ENCODE results near the gene USP30.
"Not testable (repeated sequence)": the region's sequence is repeated elsewhere in the genome, so short reads cannot be mapped to it uniquely, and the experiment has no call there.

USP30 gene, protein sequence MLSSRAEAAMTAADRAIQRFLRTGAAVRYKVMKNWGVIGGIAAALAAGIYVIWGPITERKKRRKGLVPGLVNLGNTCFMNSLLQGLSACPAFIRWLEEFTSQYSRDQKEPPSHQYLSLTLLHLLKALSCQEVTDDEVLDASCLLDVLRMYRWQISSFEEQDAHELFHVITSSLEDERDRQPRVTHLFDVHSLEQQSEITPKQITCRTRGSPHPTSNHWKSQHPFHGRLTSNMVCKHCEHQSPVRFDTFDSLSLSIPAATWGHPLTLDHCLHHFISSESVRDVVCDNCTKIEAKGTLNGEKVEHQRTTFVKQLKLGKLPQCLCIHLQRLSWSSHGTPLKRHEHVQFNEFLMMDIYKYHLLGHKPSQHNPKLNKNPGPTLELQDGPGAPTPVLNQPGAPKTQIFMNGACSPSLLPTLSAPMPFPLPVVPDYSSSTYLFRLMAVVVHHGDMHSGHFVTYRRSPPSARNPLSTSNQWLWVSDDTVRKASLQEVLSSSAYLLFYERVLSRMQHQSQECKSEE

DNA sequence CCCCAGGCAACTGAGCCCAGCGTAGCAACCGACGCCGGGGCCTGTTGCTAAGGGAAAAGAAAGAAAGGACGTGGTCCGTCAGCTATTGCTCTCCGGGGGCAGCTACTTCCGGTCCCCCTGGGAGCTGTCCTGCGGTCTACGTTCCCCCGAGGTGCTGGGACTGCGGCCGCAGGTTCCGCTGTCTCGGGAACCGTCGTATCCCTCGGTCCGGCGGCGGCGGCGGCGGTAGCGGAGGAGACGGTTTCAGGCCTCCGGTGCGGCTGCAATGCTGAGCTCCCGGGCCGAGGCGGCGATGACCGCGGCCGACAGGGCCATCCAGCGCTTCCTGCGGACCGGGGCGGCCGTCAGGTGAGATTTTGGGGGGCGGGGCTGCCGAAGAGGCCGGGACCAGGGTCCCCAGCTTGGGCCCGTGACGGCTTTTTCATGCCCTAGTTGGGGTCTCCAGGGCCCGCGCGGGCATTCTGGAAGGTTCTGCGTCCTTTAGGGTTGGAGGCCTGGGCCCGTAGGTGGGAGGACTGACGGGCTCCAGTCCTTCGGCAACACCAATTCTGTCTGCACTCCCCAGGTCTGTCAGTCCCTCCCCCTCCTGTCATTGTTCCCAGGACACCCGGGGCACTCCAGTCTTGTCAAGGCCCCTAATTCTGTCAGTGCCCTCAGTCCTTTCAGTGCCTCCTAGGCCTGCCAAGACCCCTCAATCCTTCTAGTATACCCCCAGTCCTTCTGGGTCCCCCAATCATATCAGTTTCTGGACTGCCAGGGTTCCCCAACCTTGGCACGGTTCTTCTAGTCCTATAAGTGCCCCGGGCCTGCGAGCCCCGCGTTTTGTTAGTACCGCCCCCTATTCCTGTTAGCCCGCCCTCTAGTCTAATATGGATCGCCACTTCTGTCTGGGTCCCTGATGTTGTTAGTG, at the start of gene USP30:
Gene USP30 (plus strand): TSS at position 163 of the 910 bp plus-strand sequence. CDS start 103 bp downstream, at position 266.
- DNase-seq = peak; percentile 83

DNA sequence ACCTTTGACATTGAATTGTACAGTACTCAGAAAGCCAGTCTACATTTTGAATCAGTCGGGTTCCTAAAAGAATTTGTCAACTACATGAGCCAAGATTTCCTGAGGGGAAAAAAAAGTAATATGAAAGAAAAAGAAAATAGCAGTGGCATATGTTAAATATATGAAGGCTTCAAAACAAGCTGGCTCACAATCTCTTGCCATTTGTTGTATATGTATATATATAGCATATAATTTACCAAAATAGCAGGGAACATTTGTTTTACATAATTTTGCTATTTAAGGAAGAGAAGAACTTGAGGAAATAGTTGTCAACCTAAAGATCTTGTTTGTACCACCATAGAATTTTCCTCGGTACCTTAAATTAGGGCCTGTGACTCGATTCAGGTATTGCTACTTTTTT, 48.4 kb upstream of the USP30 start:
- no peak for DNase-seq

DNA sequence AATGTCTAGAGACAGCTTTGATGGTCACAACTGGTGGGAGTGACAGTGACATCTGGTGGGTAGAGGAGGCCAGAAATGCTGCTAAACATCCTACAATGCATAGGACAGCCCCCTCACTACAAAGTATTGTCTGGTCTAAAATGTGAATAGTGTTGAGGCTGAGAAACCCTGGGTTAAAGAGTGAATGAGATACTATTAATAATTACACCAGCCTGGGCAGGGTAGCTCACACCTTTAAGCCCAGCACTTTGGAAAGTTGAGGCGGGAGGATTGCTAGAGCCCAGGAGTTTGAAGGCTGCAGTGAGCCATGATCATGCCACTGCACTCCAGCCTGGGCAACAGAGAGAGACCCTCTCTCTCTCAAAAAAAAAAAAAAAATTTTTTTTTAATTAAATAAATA, 42.6 kb upstream of the USP30 start:
- no peak for DNase-seq

DNA sequence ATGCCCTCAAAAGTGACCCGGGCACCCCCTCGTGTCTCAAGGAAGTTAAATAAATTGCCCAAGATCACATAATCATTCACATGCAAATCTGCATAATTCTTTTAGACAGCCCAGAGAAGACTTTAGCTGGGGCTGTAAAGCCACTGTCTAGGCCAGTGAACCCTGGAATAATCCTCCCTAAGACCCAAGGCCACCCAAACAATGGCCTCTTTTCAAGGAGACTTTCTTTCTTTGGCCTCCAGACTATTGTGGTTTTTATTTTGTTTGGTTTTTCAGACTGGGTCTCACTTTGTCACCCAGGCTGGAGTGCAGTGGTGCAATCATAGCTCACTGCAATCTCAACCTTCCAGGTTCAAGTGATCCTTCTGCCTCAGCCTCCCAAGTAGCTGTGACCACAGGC, 42.1 kb upstream of the USP30 start:
- no peak for DNase-seq

DNA sequence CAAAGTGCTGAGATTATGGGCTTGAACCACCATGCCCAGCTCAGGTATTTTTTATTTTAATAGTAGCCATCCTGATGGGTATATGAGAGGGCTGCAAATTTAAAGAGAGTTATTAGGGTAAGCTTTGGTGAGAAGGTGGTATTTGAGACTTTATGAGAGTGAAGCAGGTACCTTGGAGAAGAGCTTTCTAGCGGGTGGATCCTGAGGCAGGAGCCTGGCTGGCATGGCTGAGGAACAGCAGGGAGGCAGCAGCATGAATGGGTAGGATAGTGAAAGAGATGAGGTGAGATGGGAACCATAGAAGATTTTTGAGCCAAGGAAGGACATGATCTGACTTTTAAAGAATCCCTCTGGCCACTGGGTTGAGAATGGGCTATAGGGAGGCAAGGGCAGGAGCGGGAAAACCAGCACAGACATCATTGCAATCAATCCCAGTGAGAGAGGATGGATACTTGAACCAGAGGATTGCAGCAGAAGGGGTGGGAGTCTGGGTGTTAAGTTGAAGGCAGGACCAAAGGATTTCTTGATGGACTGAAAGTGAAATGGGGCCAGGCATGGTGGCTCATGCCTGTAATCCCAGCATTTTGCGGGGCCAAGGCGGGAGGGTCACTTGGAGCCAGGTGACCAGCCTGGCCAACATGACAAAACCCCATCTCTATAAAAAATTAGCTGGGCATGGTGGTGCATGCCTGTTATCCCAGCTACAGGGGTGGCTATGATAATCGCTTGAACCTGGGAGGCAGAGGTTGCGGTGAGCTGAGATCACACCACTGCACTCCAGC, 37.2 kb upstream of the USP30 start:
- DNase-seq = no peak

DNA sequence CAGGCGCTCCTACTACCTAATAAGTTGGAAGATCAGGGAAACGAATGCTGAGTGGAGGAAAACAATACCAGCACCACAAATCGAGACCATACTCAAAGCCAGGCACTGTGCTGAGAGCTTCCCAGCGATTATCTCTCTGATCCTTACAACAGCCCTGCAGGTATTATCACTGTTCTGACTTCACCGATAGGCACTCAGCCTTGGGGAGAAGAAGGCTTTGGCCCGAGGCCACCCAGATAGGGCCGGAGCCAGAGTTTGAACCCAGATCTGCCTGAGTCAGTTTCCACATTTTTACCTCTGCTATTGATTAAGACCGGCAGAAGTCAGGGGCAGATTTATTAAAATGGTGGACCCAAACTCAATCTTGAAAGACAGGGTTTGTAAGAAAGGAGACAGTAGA, 36.4 kb upstream of the USP30 start:
- DNase-seq = no peak

DNA sequence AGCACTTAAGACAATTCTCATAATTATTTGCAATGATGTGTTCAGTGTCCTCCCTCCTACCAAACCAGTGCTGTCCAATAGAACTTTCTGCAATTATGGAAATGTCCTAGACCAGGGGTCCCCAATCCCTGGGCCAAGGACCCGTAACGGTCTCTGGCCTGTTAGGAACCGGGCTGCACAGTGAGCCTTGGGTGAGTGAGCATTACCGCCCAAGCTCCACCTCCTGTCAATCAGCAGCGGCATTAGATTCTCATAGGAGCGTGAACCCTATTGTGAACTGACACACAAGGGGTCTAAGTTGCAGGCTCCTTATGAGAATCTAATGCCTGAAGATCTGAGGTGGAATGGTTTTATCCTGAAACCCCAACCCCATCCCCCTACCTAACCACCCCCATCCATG, 35.4 kb upstream of the USP30 start:
- DNase-seq = no peak

DNA sequence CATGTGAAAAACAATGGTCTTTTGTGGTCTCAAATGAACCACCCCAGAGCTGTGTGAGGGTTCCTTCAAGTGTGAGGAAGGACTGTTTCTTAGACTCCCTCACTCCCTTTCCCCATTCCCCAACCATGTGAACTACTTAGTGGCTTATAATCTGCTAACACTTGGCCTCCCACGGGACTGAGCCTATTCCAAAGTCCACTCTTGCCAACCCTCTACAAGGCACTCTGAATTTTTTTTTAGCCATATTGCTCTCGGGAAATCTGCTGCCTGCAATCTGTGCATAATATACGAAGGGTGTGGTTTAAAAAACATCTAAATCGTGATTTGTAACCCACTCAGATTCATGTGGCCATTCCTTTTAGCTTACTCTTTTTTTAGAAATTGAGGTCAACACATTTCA, 34.1 kb upstream of the USP30 start:
- no peak for DNase-seq

DNA sequence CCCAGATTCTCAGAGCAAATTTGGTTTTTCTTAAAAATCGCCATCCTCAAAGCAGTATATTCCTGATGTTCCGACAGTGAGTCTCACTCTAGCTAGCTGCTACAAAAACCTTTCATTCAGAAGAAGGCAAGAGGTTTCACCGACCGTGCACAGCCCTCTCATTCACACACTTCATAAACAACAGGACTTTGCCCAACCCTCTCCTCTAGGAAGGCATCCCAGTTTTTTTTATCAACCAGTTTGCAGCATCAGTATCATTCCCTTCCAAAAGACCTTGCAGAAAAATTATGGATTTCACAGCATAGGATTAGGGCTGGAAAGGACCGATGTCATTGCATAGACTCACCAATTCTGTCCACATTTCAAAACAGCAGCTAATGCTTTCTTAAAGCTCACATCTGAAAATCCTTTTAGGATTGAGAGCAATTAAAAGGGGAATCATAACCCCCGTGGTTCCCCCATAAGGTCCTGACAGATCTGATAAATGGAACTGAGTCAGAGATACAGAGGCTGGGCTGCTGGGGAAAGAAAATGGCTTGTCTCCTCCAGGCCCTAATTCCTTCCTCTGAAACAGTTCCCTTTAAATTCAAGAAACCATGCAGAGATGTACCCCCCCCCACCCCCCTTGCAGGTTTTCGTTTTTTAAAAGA, 32.1 kb upstream of the USP30 start:
- DNase-seq = peak; percentile 56

DNA sequence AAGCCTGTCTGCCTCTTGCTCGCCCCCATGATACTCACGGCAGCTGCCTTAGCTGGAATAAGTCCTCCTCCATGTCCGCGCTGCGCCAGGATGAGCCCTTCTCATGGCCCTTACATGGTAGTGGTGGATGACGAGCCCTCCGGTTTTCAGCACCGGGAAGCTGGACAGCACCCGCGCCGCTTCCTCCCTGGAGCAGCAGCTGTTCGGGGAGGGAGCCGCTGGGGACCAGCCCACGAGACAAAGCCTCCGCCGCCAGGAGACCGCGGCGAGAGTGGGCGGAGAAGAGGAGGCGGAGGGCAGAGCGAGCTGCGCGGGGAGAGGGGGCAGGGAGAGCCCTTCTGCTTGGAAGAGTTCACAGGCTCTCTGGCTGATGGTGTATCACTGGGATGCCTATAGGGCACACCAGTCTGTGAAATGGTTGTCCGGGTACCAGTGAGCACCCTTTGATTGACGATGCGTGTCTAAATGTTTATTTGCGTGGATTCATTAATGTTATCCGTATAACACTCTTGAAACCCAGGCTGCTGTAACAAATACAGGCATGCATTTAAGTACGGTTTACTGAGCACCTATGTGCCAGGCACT, 31.5 kb upstream of the USP30 start, which contains the start of gene SVOP:
Gene SVOP (minus strand): TSS at position 273 of the 585 bp plus-strand sequence. CDS start 200 bp downstream, at position 73.
- DNase-seq = peak; percentile 93

DNA sequence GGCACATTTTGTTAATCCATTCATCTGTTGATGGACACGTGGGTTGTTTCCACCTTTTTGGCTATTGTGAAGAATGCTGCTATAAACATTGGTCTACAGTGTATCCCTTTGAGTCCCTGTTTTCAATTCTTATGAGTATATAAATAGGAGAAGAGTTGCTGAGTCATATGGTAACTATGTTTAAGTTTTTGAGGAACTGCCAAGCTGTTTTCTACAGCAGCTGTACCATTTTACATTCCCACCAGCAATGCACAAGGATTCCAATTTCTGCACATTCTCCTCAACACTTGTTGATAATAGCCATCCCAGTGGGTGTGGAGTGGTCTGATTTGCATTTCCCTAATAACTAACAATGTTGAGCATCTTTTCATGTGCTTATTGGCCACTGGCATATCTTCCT, 24.6 kb upstream of the USP30 start:
- DNase-seq = no peak

DNA sequence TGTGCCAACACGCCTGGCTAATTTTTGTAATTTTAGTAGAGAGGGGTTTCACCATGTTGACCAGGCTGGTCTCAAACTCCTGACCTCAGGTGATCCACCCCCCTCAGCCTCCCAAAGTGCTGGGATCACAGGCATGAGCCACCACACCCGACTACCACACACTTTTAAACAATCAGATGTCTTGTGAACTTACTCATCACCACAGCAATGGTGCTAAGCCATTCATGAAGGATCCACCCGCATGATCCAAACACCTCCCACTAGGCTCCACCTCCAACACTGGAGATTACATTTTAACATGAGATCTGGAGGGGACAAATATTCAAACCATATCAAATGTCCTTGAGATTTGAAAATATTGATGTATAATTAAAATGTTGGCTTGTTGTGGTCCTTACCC, 23.8 kb upstream of the USP30 start:
- DNase-seq = not testable (repeated sequence)

DNA sequence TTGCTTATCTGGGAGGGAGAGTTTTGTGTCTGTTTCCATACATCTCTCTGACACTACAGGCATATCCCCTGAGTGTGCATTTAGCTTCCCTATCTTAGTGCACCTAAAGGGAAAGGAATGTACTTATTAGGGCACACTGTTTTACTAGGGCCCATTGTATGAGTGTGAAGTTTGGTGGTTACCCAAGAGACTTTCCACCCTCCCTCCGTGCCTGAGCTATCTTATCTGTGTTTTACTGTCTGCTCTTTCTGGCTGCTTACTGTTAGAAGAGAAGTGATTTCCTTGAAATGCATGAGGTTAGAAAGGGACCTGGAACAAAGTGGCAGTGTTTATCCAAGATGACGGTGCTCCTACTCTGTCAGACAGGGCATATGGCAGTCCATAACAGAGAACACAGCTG, 23.0 kb upstream of the USP30 start:
- DNase-seq = no peak

DNA sequence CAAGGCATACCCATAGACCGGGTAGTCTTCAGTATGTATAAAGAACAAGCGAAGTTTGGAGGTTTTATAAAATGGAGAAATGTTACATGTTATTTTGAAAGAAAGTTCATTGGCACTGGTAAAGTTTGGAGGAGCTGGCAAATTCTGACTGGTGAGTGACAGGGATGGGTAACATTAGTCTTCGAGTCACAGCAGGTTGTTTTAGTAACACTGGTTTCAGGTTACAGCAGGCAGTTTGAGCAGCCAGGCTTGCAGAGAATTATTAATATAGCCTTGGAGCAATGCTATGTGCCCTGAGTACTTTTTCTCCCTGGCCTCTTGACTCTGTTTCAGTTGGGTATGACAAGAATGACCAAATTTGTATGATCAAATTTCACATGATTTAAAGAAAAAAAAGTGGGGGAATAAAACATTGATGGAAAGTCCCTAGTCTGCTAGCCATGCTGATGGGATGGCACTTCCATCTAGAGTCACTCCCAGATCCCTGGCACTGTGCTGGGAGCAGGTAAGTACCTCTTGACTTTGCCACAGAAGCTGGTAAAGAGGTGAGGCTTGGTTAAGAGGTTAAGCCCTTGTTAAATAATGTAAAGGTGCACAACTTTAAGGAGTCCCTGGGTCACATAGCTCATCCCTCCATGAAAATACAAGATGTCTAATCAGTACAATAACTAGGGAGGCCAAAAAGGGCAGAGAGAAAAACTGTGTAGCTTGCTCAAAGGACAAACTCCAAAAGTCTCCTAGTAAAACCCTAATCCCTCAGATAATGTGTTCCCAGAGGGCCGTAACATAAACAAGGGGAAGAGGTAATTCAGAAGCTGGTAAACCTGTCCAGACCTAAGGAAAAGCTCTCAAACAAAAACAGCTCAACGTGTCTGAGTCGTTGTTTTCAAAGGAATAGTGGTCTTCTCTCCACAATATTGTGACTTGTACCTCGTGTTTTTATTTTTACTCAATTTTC, 18.9 kb upstream of the USP30 start:
- no peak for DNase-seq

DNA sequence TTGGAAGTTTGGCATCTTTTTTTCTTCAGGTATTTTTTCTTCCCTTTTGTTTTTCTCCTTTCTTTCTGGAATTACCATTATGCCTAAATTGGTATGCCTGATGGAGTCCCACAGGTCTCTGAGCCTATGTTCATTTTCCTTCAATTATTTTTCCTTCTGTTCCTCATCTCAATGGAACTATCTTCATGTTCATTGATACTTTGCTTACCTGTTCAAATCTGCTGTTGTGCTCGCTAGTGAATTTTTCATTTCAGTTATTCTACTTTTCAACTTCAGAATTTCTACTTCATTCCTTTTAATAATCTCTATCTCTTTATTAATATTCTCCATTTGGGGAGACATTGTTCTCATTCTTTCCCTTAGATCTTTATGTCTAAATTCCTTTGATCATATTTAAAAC, 15.4 kb upstream of the USP30 start:
- DNase-seq = no peak

DNA sequence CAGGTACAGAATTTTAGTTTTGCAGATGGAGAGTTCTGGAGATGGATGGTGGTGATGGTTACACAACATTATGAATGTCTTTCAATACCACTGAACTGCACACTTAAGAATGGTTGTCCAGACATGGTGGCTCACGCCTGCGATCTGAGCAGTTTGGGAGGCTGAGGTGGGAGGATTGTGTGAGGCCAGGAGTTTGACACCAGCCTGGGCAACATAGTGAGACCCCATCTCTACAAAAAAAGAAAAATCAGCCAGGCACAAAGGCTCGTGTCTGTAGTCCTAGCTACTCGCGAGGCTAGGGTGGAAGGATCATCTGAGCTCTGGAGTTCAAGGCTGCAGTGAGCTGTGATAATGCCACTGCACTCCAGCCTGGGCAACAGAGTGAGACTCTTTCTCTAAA, 8.1 kb upstream of the USP30 start:
- DNase-seq = no peak

DNA sequence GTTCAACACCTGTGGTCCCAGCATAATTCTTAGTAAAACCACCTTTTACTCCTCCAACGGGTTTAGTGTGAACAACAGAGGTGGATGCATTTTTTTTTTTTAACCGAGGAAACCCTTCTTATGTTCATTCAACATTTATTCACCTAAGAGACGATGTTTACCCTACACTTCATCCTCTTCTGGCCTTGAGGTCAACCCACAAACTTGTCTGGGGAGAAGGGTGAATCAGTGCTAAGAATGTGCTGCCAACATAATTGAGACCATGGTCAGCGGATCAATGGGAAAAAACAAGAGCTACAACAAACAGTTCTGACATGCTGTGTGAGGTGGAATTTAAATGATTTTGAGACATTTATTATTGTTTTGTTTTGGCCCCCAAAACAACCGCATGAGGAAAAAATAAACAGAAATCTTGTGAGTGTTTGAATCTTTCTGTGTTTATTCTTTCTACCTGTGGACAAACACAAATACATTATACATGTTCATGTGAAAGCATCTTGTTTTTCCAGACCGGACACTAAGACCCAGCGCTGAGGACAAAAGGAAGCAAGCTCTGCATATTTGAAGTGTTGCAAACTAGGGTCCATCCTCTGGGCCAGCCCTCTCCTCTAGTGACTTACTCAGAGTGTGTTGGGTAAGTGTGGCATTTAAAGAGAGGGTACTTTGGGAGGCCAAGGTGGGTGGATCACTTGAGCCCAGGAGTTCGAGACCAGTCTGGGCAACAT, 5.1 kb upstream of the USP30 start:
- no peak for DNase-seq

DNA sequence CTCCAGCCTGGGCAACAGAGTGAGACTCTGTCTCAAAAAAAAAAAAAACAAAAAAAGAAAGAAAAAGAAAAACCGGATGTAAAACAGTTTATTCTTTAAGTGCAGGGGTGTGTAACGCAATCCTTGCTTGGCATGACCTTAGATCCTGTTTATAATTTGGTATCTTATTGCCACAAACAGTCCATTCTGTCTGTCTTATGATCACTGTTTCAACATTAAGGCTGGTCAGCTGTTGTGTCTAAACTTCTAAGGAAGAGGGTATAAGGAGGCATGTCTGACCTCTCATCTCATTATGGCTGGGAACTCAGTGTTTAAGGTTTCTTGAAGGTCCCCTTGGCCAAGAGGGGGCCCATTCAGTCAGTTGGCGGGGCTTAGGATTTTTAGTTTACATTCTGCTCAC, 3.7 kb upstream of the USP30 start:
- DNase-seq = not testable (repeated sequence)

DNA sequence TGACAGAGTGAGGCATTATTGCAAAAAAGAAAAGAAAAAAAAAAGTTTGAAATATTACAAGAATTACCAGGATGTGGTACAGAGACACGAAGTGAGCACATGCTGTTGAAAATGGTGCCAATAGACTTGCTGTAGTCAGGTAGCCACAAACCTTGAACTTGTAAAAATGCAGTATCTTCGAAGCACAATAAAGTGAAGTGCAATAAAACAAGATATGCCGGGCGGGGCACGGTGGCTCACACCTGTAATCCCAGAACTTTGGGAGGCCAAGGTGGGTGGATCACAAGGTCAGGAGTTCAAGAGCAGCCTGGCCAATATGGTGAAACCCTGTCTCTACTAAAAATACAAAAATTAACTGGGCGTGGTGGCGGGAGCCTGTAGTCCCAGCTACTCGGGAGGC, 2.6 kb upstream of the USP30 start:
- not testable (repeated sequence) for DNase-seq

DNA sequence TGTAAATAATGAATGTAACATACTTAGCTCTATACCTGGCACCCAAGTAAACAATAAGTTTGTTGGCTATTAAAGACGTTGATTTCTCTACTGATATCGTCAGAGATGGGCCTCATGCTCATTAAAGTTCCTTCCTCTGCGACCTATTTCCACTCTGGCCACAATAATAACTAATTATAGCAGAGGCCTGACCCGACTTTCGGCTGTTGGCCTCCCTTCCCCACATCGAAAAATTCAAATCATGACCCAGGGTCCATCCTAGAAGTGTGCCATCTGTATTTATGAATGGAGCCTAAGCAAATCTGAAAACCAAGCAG, 321 bp upstream of the USP30 start:
- DNase-seq = no peak
